Astrocyte (in vitro differentiated cells and primary cell): Measurements from ENCODE around the gene SNX6. TPM values are rescaled to one million over a fixed set of nuclear protein-coding genes. Genes with fewer than 3 reads are reported as not detected.
A peak's percentile ranks its signal among the peaks of the same experiment; 100 is the strongest.

ENCODE experiments used
- DNase-seq: peaks from one replicate; pipeline ENCODE4 v3.0.0-alpha.2; 2010; ENCODE audit warnings: low read depth
- FAIRE-seq: peaks from 2 replicates; lab custom pipeline; 2011; peaks lifted over from hg19 to GRCh38; lab: Jason Lieb, UNC
- H2AFZ ChIP-seq: 2 replicates; pipeline ENCODE4 v1.6.0; 2012; ENCODE audit warnings: low read depth, low read length, inconsistent platforms
- H3K27ac ChIP-seq: 2 replicates; pipeline ENCODE4 v1.5.1; 2011; ENCODE audit warnings: low read depth, low read length, inconsistent platforms
- H3K27me3 ChIP-seq: 2 replicates; pipeline ENCODE4 v1.6.0; 2011; ENCODE audit warnings: low read length, inconsistent platforms; ENCODE audit not compliant: insufficient read depth
- H3K36me3 ChIP-seq: 2 replicates; pipeline ENCODE4 v1.5.1; 2011; ENCODE audit warnings: low read length, inconsistent platforms; ENCODE audit not compliant: insufficient read depth
- H3K4me1 ChIP-seq: 2 replicates; pipeline ENCODE4 v1.5.1; 2011; ENCODE audit warnings: low read length, inconsistent platforms; ENCODE audit not compliant: insufficient read depth
- H3K4me2 ChIP-seq: 2 replicates; pipeline ENCODE4 v1.6.0; 2012; ENCODE audit warnings: low read length, inconsistent platforms
- H3K4me3 ChIP-seq: 2 replicates; pipeline ENCODE4 v1.5.1; 2011; ENCODE audit warnings: low read depth, mild to moderate bottlenecking, low read length, inconsistent platforms; ENCODE audit not compliant: insufficient read depth
- H3K79me2 ChIP-seq: 2 replicates; pipeline ENCODE4 v1.6.0; 2012; ENCODE audit warnings: mild to moderate bottlenecking, low read length, inconsistent platforms; ENCODE audit not compliant: insufficient read depth
- H3K9ac ChIP-seq: 2 replicates; pipeline ENCODE4 v1.6.0; 2012; ENCODE audit warnings: mild to moderate bottlenecking, low read length, inconsistent platforms
- H3K9me3 ChIP-seq: 2 replicates; pipeline ENCODE4 v1.5.1; 2012; ENCODE audit warnings: low read depth, mild to moderate bottlenecking, low read length, inconsistent platforms; ENCODE audit not compliant: insufficient read depth
- H4K20me1 ChIP-seq: 2 replicates; pipeline ENCODE4 v1.6.0; 2012; ENCODE audit warnings: low read length, inconsistent platforms; ENCODE audit not compliant: insufficient read depth
- H3K27ac Mint-ChIP-seq: one replicate; pipeline ENCODE4 v1.8.0; 2021; ENCODE audit warnings: mild to moderate bottlenecking, mixed read lengths; ENCODE audit not compliant: unreplicated experiment
- H3K27me3 Mint-ChIP-seq: one replicate; pipeline ENCODE4 v1.8.0; 2021; ENCODE audit warnings: low read depth, mixed read lengths; ENCODE audit not compliant: unreplicated experiment
- H3K36me3 Mint-ChIP-seq: one replicate; pipeline ENCODE4 v1.8.0; 2021; ENCODE audit warnings: low read depth, mixed read lengths; ENCODE audit not compliant: unreplicated experiment
- H3K4me1 Mint-ChIP-seq: one replicate; pipeline ENCODE4 v1.8.0; 2021; ENCODE audit warnings: low read depth, mixed read lengths; ENCODE audit not compliant: unreplicated experiment
- H3K4me3 Mint-ChIP-seq: one replicate; pipeline ENCODE4 v1.8.0; 2021; ENCODE audit warnings: mild to moderate bottlenecking, moderate library complexity, mixed read lengths; ENCODE audit not compliant: unreplicated experiment
- H3K9me3 Mint-ChIP-seq: one replicate; pipeline ENCODE4 v1.8.0; 2021; ENCODE audit warnings: mild to moderate bottlenecking, mixed read lengths; ENCODE audit not compliant: unreplicated experiment
- CTCF ChIP-seq: IDR thresholded peaks from 2 replicates; pipeline ENCODE4 v1.5.1; 2011; ENCODE audit warnings: low read depth, mild to moderate bottlenecking, inconsistent platforms, low read length, moderate library complexity; ENCODE audit not compliant: insufficient read depth
- EZH2 ChIP-seq: IDR thresholded peaks from 2 replicates; pipeline ENCODE4 v1.6.1; 2012; ENCODE audit warnings: mild to moderate bottlenecking, low read length, inconsistent platforms; ENCODE audit not compliant: insufficient read depth
- total RNA-seq: library from RNA; stranded (reverse); gene quantifications from 2 replicates; pipeline ENCODE4 v1.2.1, GENCODE V29; 2021

SNX6 gene
- total RNA-seq, 1 donor from 2014 or later = 111 TPM

- H3K4me1 ChIP-seq = peaks cover 9% of the 10 kb centered on the region
- H3K9ac ChIP-seq = no peak overlapping the region
- no peaks in the 10 kb centered on the region for H3K27me3 ChIP-seq
- TF ChIP-seq EZH2 (no peak), CTCF (no peak)
- H3K9me3 ChIP-seq = no peaks in the 10 kb centered on the region
- no peak overlapping the region for H3K27ac Mint-ChIP-seq
- H3K9me3 Mint-ChIP-seq = peaks cover 1% of the 10 kb centered on the region
- peaks cover 18% of the 10 kb centered on the region for H3K4me1 Mint-ChIP-seq
- no peak overlapping the region for H3K27ac ChIP-seq
- H3K4me3 Mint-ChIP-seq = no peak overlapping the region
- H3K36me3 Mint-ChIP-seq = peaks cover 18% of the 10 kb centered on the region
- peaks cover 22% of the 10 kb centered on the region for H3K36me3 ChIP-seq
- no peak overlapping the region for H3K4me3 ChIP-seq
- no peak overlapping the region for H3K4me2 ChIP-seq
- H2AFZ ChIP-seq = no peak overlapping the region
- H3K79me2 ChIP-seq = peaks cover 75% of the 10 kb centered on the region
- H4K20me1 ChIP-seq = peaks cover 63% of the 10 kb centered on the region
- no peak for DNase-seq
- FAIRE-seq = no peak
- H3K27me3 Mint-ChIP-seq = no peaks in the 10 kb centered on the region
These were observed 9.8 kb downstream of the SNX6 start for GRCh38 chr14:34620115-34620514.

DNA sequence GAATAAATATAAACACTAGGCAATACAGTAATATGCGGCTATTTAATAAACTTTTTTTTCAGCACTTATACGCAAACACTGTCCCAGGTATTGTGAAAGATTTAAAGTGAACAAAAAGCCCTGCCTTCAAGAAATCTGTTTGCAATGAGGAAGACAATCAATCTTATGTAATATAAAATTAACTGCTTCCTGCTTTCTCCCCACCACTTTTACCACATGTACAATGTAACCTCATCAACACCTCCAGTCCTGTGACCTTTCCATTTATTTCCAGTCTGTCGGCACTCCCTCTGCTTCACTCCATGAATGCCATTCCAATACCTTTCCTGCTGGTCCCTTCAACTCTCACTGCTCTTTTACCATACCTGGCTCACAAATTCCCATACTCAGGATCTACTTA is 10.5 kb downstream of the SNX6 start:
- H3K27ac ChIP-seq = no peak overlapping the region
- H3K4me1 ChIP-seq = peaks cover 9% of the 10 kb centered on the region
- no peak overlapping the region for H3K9ac ChIP-seq
- Mint-ChIP-seq H3K36me3 (peaks cover 15% of the 10 kb centered on the region), H3K4me1 (peaks cover 18% of the 10 kb centered on the region), H3K4me3 (peak overlapping the region; percentile 43), H3K9me3 (peaks cover 1% of the 10 kb centered on the region), H3K27ac (peak overlapping the region; percentile 77), H3K27me3 (no peaks in the 10 kb centered on the region)
- H2AFZ ChIP-seq = no peak overlapping the region
- peaks cover 57% of the 10 kb centered on the region for H4K20me1 ChIP-seq
- H3K9me3 ChIP-seq = no peaks in the 10 kb centered on the region
- TF ChIP-seq EZH2 (no peak), CTCF (no peak)
- H3K4me2 ChIP-seq = no peak overlapping the region
- no peak overlapping the region for H3K4me3 ChIP-seq
- peaks cover 22% of the 10 kb centered on the region for H3K36me3 ChIP-seq
- peaks cover 79% of the 10 kb centered on the region for H3K79me2 ChIP-seq
- H3K27me3 ChIP-seq = no peaks in the 10 kb centered on the region
- FAIRE-seq = no peak
- DNase-seq = no peak

- peaks cover 37% of the 10 kb centered on the region for H4K20me1 ChIP-seq
- no peaks in the 10 kb centered on the region for H3K9me3 ChIP-seq
- H3K4me3 ChIP-seq = no peak overlapping the region
- H3K27me3 ChIP-seq = no peaks in the 10 kb centered on the region
- H3K9ac ChIP-seq = no peak overlapping the region
- peaks cover 1% of the 10 kb centered on the region for H3K9me3 Mint-ChIP-seq
- no peaks in the 10 kb centered on the region for H3K27me3 Mint-ChIP-seq
- no peak overlapping the region for H3K4me3 Mint-ChIP-seq
- H3K36me3 Mint-ChIP-seq = peaks cover 7% of the 10 kb centered on the region
- no peak overlapping the region for H3K27ac Mint-ChIP-seq
- peaks cover 13% of the 10 kb centered on the region for H3K36me3 ChIP-seq
- peaks cover 13% of the 10 kb centered on the region for H3K4me1 Mint-ChIP-seq
- no peak overlapping the region for H3K27ac ChIP-seq
- no peak overlapping the region for H2AFZ ChIP-seq
- DNase-seq (no peak), FAIRE-seq (no peak)
- H3K79me2 ChIP-seq = peaks cover 64% of the 10 kb centered on the region
- H3K4me1 ChIP-seq = no peaks in the 10 kb centered on the region
- no peak for TF ChIP-seq EZH2
- TF ChIP-seq CTCF = no peak
- no peak overlapping the region for H3K4me2 ChIP-seq
These were observed 13.6 kb downstream of the SNX6 start for GRCh38 chr14:34616360-34616759.
